PC-3 (cell line): ENCODE results near the gene SLC25A21.

ENCODE experiments used
- EZH2 ChIP-seq: fragments of 300-600 bp; sonication (generic); IDR thresholded peaks from one replicate; pipeline ENCODE4 v1.6.1; 2017; ENCODE audit warnings: antibody characterized with exemption, mild to moderate bottlenecking, low read length; ENCODE audit not compliant: unreplicated experiment
- EZH2phosphoT487 ChIP-seq: fragments of 300-600 bp; sonication (generic); IDR thresholded peaks from 2 replicates; pipeline ENCODE4 v1.6.1; 2018; ENCODE audit warnings: mild to moderate bottlenecking, antibody characterized with exemption, low read length, borderline replicate concordance
- TF ChIP-seq, protein P1 (sequence below): fragments of 300-600 bp; sonication (generic); conservative IDR thresholded peaks from 2 replicates; pipeline ENCODE4 v1.5.1; 2017; ENCODE audit warnings: antibody characterized with exemption, low read depth, mild to moderate bottlenecking, low read length

DNA sequence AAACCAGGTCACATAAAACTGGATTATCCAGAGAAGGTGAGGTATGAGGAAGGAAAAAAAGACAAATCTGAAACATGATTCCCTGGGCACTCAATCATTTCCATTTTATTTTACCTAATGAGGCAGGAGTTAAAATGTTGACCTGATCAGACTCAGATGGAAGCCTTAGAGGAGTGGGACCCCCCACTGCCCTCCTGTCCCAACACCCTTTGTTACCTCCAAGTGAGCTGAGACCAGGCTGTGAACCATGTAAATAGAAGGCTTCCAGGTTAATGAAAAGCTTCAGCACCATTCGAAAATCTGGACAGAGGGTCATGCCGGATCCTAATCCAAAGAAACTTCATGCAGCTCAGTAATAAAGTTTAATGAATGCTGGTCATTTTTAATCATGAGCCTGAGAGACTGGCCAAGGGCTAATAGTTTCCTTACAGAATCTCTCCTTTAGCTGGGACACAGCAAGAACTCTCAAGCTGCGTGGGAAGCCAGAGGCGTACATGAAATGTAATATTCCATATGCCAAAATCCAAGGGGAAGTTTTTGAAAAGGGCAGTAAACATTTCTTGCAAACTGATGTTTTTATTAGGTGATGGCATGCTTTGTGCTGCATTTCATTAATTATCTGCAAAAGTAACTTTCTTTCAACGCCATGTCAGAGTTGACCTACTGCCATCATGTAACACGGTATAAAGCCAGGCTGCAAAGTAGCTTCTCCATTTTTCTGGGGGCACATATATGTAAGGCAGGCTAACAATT lies 327.8 kb downstream of the SLC25A21 start:
- TF ChIP-seq EZH2 (no peak), EZH2phosphoT487 (no peak)
- TF ChIP-seq, protein P1, sequence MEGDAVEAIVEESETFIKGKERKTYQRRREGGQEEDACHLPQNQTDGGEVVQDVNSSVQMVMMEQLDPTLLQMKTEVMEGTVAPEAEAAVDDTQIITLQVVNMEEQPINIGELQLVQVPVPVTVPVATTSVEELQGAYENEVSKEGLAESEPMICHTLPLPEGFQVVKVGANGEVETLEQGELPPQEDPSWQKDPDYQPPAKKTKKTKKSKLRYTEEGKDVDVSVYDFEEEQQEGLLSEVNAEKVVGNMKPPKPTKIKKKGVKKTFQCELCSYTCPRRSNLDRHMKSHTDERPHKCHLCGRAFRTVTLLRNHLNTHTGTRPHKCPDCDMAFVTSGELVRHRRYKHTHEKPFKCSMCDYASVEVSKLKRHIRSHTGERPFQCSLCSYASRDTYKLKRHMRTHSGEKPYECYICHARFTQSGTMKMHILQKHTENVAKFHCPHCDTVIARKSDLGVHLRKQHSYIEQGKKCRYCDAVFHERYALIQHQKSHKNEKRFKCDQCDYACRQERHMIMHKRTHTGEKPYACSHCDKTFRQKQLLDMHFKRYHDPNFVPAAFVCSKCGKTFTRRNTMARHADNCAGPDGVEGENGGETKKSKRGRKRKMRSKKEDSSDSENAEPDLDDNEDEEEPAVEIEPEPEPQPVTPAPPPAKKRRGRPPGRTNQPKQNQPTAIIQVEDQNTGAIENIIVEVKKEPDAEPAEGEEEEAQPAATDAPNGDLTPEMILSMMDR, result no peak
